ENCODE data around the gene TENT4B.

DNA sequence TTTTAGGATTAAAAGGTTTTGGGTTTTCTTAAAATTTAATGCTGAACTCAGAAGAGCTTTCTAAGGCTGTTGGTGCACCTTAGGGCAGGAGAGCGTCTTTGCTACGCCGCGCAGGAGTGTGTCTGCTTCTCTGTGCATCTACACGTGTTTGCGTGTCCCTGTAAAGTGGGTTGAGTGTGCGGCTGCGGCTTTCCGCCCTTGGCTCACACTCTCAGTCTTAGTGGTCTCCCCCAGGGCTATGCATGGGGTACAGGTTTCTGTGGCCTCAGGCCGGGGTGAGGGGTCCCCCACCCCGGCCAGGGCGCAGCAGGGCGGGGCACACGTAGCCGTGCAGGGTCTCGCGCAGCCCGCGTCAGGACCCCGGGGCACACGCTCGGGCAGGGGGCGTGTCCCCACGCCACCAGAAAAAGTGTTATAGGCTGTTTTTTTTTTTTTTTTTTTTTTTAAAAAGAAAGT lies 727 bp upstream of the TENT4B start:
- TF ChIP-seq, protein P1, sequence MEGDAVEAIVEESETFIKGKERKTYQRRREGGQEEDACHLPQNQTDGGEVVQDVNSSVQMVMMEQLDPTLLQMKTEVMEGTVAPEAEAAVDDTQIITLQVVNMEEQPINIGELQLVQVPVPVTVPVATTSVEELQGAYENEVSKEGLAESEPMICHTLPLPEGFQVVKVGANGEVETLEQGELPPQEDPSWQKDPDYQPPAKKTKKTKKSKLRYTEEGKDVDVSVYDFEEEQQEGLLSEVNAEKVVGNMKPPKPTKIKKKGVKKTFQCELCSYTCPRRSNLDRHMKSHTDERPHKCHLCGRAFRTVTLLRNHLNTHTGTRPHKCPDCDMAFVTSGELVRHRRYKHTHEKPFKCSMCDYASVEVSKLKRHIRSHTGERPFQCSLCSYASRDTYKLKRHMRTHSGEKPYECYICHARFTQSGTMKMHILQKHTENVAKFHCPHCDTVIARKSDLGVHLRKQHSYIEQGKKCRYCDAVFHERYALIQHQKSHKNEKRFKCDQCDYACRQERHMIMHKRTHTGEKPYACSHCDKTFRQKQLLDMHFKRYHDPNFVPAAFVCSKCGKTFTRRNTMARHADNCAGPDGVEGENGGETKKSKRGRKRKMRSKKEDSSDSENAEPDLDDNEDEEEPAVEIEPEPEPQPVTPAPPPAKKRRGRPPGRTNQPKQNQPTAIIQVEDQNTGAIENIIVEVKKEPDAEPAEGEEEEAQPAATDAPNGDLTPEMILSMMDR (conservative IDR thresholded peaks at IDR 0.05; ENCODE audit: low read length) = no peak
- no peak for TF ChIP-seq EZH2phosphoT487 (IDR thresholded peaks at IDR 0.05; ENCODE audit: borderline replicate concordance, low read depth, low read length)
